NOMO-1 treated with dmso at 0.1 percent for 144 hours (cell line): Measurements from ENCODE around the gene SPRY1.

Experiments used
- DNase-seq: peaks from one replicate; lab custom pipeline; 2025; ENCODE audit not compliant: unreplicated experiment; lab: John Stamatoyannopoulos, UW

Gene SPRY1

DNA sequence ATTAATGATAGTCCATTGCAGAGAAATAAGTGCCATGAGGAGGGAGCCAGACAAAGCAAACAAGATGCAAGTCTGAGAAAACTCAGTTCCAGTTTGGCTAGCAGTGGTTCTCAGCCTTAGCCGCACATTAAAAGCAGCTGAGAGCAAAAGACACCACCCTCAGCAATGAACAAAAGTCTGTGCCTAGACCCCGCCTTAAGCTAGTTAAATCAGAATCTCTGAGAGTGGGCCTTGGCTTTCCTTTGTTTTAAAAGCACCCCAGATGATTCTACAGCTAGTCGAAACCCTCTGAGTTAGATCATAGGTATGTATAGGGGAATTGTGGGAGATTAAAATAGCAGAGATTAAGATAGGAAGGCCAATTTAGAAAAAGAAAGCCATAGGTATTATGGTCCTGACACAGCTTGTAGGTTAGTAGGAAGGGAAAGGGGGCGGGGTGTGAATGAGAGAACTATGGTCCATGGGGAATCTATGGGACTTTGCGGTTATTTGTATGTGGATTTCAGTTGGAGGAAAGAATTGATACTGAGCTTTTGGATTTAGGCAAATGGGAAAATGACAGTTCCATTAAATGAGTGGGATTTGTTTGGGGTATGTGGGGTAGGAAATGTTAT lies 12.0 kb downstream of the SPRY1 start:
- no peak for DNase-seq

DNA sequence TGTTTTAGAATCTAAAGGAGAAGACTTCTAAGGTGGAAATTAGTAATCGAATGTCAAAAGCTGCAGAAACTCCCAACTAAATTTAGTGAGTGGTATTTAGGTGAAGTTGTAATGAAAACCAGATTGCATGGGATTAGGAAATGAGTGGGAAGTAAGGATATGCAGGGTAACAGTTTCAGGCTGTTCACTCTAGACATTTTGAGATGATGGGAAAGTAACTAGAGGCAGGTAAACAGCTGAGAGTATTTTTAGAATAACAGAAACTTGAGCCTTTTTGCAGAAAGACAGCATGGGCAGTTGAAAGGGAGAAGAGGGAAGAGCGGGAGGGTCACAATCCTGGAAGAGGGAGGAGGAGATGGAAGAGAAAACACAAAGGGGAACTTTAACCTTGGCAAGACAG lies 12.7 kb downstream of the SPRY1 start:
- no peak for DNase-seq

DNA sequence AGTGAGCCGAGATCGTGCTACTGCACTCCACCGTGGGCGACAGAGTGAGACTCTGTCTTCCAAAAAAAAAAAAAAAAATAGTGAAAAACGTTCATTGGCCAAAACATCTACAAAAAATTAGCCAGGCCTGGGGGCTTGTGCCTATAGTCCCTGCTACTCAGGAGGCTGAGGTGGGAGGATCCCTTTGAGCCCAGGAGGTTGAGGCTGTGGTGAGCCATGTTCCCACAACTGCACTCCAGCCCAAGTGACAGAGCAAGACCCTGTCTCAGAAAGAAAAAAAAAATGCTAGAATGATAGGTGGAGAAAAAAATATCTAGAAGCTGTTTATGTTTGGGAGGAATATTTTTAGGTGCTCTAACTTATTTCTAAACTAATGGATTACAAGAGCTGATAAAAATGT lies 14.9 kb downstream of the SPRY1 start:
- no peak for DNase-seq

- peak; percentile 10 for DNase-seq
These were observed 15.5 kb downstream of the SPRY1 start for GRCh38 chr4:123412091-123412505.

DNA sequence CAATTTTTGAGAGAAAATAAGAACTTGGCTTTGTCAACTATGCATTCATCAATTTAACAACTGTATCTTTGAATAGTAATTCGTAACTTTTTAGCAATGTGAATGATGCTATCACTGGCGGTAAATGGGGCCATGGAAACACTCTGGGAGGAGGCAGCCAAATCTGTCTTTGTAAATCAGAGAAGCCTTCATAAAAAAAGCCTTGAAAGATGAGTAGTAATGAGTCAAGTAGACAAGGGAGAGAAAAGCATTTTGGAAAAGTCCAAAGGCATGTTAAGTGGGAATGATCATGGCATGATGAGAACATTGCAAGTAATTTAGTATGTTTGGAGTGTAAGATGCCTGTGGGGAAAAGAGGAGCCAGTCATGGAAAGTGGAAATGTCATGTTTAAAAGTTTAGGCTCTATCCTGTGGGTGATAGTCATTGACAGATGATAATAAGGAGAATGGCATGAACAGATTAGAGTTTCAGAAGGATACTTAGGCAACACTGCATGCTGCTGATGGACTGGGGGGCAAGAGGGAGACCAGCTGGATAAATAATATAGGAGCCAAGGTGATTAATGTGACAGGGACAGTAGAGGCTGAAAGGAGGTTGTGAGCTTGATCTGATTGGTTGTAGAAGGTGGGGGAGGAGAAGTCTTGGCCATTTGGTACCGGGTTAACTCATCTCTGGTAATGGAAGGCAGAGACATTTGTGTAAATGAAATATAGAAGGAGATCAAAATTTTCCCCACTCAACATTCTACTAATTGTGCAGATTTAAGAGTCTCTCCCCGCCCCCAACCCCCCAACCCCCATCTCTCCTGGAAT lies 16.3 kb downstream of the SPRY1 start:
- DNase-seq = no peak

DNA sequence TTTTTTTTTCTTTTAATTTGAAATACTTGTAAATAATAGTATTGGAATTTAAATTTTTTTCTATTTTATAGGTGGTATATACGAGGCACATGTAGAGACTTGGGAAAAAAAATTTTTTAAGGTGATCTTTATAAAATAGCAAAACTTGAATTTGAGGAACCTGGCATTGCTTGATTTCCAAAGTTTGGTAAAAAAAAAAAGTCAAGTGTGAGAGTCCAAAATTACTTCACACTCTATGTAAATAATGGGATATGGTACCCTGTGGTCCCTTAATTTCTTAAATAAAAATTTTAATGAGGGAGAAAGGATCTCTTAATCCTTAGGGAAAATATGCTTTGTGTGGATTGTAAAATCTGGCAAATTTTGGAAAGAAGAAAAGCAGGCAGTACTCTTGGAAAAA lies 19.0 kb downstream of the SPRY1 start:
- DNase-seq = no peak

- peak; percentile 86 for DNase-seq
These were observed 19.4 kb downstream of the SPRY1 start for GRCh38 chr4:123415977-123416376.

DNA sequence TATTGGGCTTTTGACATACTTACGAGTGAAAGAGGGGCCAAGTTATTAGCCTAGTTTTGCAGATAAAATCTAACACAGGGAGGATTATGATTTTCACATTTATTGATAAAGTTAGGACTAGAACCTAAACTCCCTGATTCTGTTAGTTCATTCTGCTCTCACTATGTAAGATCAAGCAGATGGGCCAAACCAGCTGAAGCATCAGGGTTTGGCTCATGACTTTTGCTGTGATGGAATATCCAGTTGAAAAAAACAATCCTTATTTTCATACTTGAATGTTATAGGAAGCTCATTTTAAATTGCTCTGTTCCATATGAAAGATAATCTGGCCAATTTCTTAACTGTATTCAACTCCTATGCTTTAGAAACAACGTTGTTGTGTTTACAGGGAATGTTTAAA lies 21.2 kb downstream of the SPRY1 start:
- DNase-seq = no peak

- DNase-seq = peak; percentile 75
These were observed 21.8 kb downstream of the SPRY1 start for GRCh38 chr4:123418351-123418931.

DNA sequence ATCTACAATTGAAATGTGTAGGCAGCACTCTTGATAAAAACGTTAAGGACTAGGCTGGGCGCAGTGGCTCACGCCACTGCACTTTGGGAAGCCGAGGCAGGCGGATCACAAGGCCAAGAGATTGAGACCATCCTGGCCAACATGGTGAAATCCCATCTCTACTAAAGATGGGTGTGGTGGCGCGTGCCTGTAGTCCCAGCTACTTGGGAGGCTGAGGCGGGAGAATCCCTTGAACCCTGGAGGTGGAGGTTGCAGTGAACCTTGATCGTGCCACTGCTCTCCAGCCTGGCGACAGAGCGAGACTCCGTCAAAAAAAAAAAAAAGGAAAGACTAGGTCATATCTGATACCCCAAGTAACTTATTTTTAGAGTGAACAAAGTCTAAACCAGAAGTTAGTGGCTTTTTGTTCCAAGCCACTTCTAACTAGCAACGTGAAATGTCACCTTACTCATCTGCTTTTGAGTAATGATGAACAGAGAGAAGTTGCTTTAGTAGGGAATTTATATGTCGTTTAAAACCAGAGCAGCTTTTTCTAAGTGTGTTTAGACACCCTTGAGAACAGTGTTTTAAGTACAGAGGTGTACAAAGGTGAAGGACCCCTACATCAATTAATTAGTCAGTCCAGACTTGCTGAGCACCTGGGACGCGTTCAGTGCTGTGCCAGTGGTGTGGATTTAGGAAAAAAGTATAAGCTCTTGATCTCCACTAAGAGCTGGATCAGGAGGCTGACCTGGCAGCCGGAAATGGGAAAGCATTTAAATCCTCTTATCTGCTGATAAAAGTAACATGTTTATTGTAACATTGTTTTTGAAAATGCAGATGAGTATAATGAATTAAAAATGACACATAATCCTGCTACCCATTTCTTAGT lies 23.5 kb downstream of the SPRY1 start:
- DNase-seq = no peak

GRCh38 chr4:123421227-123421936 lies 24.8 kb downstream of the SPRY1 start:
- DNase-seq = peak; percentile 7

- DNase-seq = no peak
These were observed 25.6 kb downstream of the SPRY1 start for GRCh38 chr4:123421937-123422781.

GRCh38 chr4:123423819-123424218 lies 27.2 kb downstream of the SPRY1 start:
- DNase-seq = no peak

- no peak for DNase-seq
These were observed 31.4 kb downstream of the SPRY1 start for GRCh38 chr4:123427951-123428350.

DNA sequence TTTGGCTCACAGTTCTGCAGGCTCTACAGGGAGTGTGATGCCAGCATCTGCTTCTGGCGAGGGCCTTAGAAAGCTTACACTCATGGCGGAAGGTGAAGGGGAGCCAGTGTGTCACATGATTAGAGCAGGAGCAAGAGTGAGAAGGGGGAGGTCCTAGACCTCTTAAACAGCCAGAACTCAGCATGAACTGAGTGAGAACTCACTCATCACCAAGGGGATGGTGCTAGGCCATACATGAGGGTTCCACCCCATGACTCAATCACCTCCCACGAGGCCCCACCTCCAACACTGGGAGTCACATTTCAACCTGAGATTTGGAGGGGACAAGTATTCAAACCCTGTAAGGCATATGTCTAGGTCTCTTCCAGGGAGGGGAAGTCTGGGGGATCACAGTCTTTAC lies 33.4 kb downstream of the SPRY1 start:
- no peak for DNase-seq

- DNase-seq = no peak
These were observed 33.9 kb downstream of the SPRY1 start for GRCh38 chr4:123430501-123430900.

DNA sequence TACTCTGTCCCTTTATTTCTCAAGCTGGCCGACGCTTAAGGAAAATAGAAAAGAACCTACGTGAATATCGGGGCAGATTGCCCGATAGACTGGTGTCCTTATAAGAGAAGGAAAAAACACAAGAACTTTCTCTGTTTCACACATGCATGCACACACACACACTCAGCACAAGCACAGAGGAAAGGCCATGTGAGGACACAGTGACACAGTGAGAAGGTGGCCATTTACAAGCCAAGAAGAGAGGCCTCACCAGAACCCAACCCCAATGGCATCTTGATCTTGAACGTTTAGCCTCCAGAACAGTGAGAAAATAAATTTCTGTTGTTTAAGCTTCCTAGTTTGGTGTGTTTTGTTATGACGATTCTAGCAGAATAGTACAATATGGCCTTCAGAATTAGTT lies 37.0 kb downstream of the SPRY1 start:
- no peak for DNase-seq

- no peak for DNase-seq
These were observed 37.4 kb downstream of the SPRY1 start for GRCh38 chr4:123433976-123434375.

DNA sequence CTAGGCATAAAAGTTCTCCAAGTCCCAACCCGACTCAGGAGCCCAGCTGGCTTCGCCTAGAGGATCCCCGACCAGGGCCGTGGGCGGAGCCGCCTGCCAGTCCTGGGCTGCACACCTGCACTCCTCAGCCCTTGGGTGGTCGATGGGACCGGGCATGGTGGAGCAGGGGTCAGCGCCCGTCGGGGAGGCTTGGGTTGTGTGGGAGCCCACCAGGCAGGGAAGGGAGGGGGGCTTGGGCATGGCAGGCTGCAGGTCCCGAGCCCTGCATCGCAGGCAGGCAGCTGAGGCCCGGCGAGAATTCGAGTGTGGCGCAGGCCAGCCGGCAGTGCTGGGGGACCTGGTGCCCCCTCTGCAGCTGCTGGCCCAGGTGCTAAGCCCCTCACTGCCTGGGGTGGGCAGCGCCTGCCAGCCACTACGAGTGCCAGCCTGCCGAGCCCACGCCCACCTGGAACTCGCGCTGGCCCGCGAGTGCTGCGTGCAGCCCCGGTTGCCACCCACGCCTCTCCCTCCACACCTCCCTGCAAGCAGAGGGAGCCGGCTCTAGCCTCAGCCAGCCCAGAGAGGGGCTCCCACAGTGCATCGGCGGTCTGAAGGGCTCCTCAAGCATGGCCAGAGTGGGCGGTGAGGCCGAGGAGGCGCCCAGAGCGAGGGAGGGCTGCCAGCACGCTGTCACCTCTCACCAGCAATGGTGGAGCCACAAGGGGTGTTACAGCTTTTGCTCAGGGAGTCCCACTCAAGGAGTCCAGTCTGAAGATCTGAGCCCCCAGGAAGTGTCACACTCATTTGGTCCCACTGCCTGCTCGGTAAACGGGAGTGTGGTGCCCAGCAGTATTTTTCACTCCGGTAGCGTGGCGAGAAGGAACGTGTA lies 38.9 kb downstream of the SPRY1 start:
- DNase-seq = no peak
